ENCODE measurements around the gene PRELID1. TPM values are rescaled to one million over a fixed set of nuclear protein-coding genes. Genes with fewer than 3 reads are reported as not detected.

PRELID1 gene
- total RNA-seq, 1 experiment from 2014 or later, result 201 TPM

GRCh38 chr5:177332031-177332895 is 28.7 kb downstream of the PRELID1 start:
- ChIA-PET POLR2A (no interaction called here), CTCF (no interaction called here)
- Histone ChIP-seq H3K4me3 (ENCODE audit: low read depth, low read length) (no peak overlapping the region), H3K36me3 (ENCODE audit: control insufficient read depth, insufficient read depth, low read length) (no peaks in the 10 kb centered on the region; the same call in 1 of the 2 replicates), H3K27me3 (replicated peaks; ENCODE audit: control insufficient read depth, insufficient read depth, low read length) (no peaks in the 10 kb centered on the region), H3K9me3 (no peaks in the 10 kb centered on the region), H3K4me1 (peaks cover 13% of the 10 kb centered on the region)
- no peak for TF ChIP-seq CTCF (IDR thresholded peaks at IDR 0.05; ENCODE audit: insufficient read depth in 1 of 2, low read depth in 1 of 2, low read length in 1 of 2, severe bottlenecking in 1 of 2, unreplicated experiment in 1 of 2)
- intact Hi-C loops (cut with micrococcal nuclease; ENCODE audit: unreplicated experiment), result no loop called here
- no peak for DNase-seq
- Mint-ChIP-seq H3K36me3 (ENCODE audit: insufficient read depth, unreplicated experiment) (peaks cover 75% of the 10 kb centered on the region), H3K9me3 (ENCODE audit: unreplicated experiment) (no peaks in the 10 kb centered on the region), H3K4me1 (ENCODE audit: low read depth, unreplicated experiment) (peaks cover 13% of the 10 kb centered on the region), H3K4me3 (ENCODE audit: unreplicated experiment) (no peak overlapping the region), H3K27me3 (ENCODE audit: insufficient read depth, unreplicated experiment) (no peaks in the 10 kb centered on the region), H3K27ac (ENCODE audit: unreplicated experiment) (no peak overlapping the region)
- BruUV-seq (replicated peaks), result no TSS peak

GRCh38 chr5:177332896-177333260 is 29.3 kb downstream of the PRELID1 start:
- TF ChIP-seq CTCF (IDR thresholded peaks at IDR 0.05; ENCODE audit: insufficient read depth in 1 of 2, low read depth in 1 of 2, low read length in 1 of 2, severe bottlenecking in 1 of 2, unreplicated experiment in 1 of 2), result no peak
- Mint-ChIP-seq H3K4me3 (ENCODE audit: unreplicated experiment) (no peak overlapping the region), H3K27me3 (ENCODE audit: insufficient read depth, unreplicated experiment) (no peaks in the 10 kb centered on the region), H3K9me3 (ENCODE audit: unreplicated experiment) (no peaks in the 10 kb centered on the region), H3K27ac (ENCODE audit: unreplicated experiment) (no peak overlapping the region), H3K4me1 (ENCODE audit: low read depth, unreplicated experiment) (peaks cover 9% of the 10 kb centered on the region), H3K36me3 (ENCODE audit: insufficient read depth, unreplicated experiment) (peaks cover 76% of the 10 kb centered on the region)
- peaks cover 8% of the 10 kb centered on the region for H3K4me1 ChIP-seq
- CTCF ChIA-PET, result no interaction called here
- no peak for DNase-seq
- peaks cover under 1% of the 10 kb centered on the region; the same call in 1 of the 2 replicates for H3K36me3 ChIP-seq (ENCODE audit: control insufficient read depth, insufficient read depth, low read length)
- POLR2A ChIA-PET, result no interaction called here
- intact Hi-C loops (cut with micrococcal nuclease; ENCODE audit: unreplicated experiment), result no loop called here
- H3K9me3 ChIP-seq, result no peaks in the 10 kb centered on the region
- H3K27me3 ChIP-seq (replicated peaks; ENCODE audit: control insufficient read depth, insufficient read depth, low read length), result no peaks in the 10 kb centered on the region
- no TSS peak for BruUV-seq (replicated peaks)
- no peak overlapping the region for H3K4me3 ChIP-seq (ENCODE audit: low read depth, low read length)

- intact Hi-C loops (cut with micrococcal nuclease; ENCODE audit: unreplicated experiment), result no loop called here
- Mint-ChIP-seq H3K36me3 (ENCODE audit: insufficient read depth, unreplicated experiment) (peaks cover 76% of the 10 kb centered on the region), H3K27me3 (ENCODE audit: insufficient read depth, unreplicated experiment) (no peaks in the 10 kb centered on the region), H3K27ac (ENCODE audit: unreplicated experiment) (no peak overlapping the region), H3K4me3 (ENCODE audit: unreplicated experiment) (no peak overlapping the region), H3K4me1 (ENCODE audit: low read depth, unreplicated experiment) (peaks cover 7% of the 10 kb centered on the region), H3K9me3 (ENCODE audit: unreplicated experiment) (no peaks in the 10 kb centered on the region)
- TF ChIP-seq CTCF (IDR thresholded peaks at IDR 0.05; ENCODE audit: insufficient read depth in 1 of 2, low read depth in 1 of 2, low read length in 1 of 2, severe bottlenecking in 1 of 2, unreplicated experiment in 1 of 2), result no peak
- H3K36me3 ChIP-seq (ENCODE audit: control insufficient read depth, insufficient read depth, low read length), result peaks cover 1% of the 10 kb centered on the region; the same call in 1 of the 2 replicates
- no TSS peak for BruUV-seq (replicated peaks)
- CTCF ChIA-PET, result no interaction called here
- no peak for DNase-seq
- 0 out of 2 replicates have a peak, but pooled peaks cover 3% of the 10 kb centered on the region for H3K4me1 ChIP-seq
- H3K9me3 ChIP-seq, result no peaks in the 10 kb centered on the region
- no peak overlapping the region for H3K4me3 ChIP-seq (ENCODE audit: low read depth, low read length)
- POLR2A ChIA-PET, result interaction anchor here (0.5 kb wide), 1 partner anchor 15 kb away, joined by 4 read pairs; no protein-coding TSS in a partner anchor
- H3K27me3 ChIP-seq (replicated peaks; ENCODE audit: control insufficient read depth, insufficient read depth, low read length), result no peaks in the 10 kb centered on the region
Measured at GRCh38 chr5:177333420-177334154, 30.0 kb downstream of the PRELID1 start.

Data from Caco-2 (cell line).